Right forelimb (tissue), 1 donor: ENCODE results near the gene NHSL1.

Experiments used
- DNase-seq: peaks from one replicate; pipeline ENCODE4 v3.0.0-alpha.2; 2018

NHSL1 gene, protein sequence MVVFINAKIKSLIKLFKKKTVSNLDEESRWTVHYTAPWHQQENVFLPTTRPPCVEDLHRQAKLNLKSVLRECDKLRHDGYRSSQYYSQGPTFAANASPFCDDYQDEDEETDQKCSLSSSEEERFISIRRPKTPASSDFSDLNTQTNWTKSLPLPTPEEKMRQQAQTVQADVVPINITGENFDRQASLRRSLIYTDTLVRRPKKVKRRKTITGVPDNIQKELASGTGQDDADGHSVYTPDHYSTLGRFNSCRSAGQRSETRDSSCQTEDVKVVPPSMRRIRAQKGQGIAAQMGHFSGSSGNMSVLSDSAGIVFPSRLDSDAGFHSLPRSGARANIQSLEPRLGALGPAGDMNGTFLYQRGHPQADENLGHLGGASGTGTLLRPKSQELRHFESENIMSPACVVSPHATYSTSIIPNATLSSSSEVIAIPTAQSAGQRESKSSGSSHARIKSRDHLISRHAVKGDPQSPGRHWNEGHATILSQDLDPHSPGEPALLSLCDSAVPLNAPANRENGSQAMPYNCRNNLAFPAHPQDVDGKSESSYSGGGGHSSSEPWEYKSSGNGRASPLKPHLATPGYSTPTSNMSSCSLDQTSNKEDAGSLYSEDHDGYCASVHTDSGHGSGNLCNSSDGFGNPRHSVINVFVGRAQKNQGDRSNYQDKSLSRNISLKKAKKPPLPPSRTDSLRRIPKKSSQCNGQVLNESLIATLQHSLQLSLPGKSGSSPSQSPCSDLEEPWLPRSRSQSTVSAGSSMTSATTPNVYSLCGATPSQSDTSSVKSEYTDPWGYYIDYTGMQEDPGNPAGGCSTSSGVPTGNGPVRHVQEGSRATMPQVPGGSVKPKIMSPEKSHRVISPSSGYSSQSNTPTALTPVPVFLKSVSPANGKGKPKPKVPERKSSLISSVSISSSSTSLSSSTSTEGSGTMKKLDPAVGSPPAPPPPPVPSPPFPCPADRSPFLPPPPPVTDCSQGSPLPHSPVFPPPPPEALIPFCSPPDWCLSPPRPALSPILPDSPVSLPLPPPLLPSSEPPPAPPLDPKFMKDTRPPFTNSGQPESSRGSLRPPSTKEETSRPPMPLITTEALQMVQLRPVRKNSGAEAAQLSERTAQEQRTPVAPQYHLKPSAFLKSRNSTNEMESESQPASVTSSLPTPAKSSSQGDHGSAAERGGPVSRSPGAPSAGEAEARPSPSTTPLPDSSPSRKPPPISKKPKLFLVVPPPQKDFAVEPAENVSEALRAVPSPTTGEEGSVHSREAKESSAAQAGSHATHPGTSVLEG (N-terminal part only)

GRCh38 chr6:138499303-138500018 lies at the start of gene NHSL1:
NHSL1 (minus strand) TSS chr6:138499494; CDS start chr6:138499290, 204 bp downstream.
- no peak for DNase-seq

GRCh38 chr6:138546733-138547185 lies 47.5 kb upstream of the NHSL1 start:
- DNase-seq: no peak

DNA sequence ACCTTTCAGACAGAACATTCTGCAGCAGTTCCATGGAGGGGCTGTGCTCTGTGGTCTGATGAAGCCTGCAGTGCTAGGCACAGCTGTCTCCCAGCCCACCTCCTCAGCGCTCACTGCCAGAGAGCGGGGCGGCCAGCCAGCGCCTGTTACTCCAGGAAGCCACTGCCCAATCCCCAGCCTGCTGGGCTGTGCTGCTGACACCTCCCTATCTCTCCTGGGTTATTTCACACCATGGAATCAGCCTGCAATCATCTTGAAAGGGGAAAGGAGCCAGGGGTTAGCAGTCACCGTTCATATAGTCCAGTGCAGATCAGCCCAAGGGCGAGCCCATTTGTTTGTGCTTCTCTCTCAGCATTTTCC lies 46.3 kb upstream of the NHSL1 start:
- peak; percentile 90 for DNase-seq

GRCh38 chr6:138544501-138544900 lies 45.2 kb upstream of the NHSL1 start:
- DNase-seq: no peak

DNA sequence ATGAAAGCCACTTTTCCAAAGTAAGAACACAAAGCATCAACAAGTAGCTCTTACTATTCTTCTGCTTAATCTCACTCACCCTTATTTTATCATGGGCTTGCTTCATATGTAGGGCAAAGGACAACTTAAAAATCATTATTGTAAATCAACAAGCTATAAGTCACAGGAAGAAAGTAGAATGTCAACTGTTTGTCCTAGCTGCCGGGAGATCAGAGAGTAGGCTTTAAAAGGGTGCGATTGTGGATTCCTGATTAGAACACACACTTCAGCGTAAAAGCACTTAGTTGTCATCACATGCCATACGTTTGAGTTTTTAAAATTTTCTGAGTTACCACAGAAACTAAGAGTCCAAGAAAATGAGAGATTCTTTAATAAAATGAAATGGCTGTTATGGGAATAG lies 44.4 kb upstream of the NHSL1 start:
- DNase-seq: no peak

- DNase-seq: no peak
These were observed 42.7 kb upstream of the NHSL1 start for GRCh38 chr6:138541823-138542481.

DNA sequence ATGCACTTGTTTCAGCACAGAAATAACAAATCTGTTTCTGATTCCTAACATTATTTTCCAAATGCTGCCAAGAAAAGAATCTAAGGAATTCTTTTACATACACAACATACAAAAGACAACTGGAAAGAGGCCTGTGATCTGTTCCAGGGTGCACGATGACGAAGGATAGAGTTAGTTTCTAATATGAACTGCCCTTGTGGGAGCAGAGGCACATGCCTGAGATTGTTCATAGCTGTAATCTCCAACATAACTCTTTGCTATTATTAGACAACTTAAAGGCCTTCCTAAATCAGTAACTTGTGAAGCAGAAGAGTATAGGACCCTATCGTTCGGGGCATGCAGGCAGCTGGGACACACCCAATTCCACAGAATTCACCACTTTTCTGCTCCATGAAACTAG lies 41.2 kb upstream of the NHSL1 start:
- DNase-seq: no peak

GRCh38 chr6:138539876-138540275 lies 40.6 kb upstream of the NHSL1 start:
- no peak for DNase-seq

GRCh38 chr6:138538390-138539031 lies 39.2 kb upstream of the NHSL1 start:
- peak; percentile 52 for DNase-seq

GRCh38 chr6:138537106-138537505 lies 37.8 kb upstream of the NHSL1 start:
- no peak for DNase-seq

GRCh38 chr6:138535728-138536455 lies 36.6 kb upstream of the NHSL1 start:
- no peak for DNase-seq

DNA sequence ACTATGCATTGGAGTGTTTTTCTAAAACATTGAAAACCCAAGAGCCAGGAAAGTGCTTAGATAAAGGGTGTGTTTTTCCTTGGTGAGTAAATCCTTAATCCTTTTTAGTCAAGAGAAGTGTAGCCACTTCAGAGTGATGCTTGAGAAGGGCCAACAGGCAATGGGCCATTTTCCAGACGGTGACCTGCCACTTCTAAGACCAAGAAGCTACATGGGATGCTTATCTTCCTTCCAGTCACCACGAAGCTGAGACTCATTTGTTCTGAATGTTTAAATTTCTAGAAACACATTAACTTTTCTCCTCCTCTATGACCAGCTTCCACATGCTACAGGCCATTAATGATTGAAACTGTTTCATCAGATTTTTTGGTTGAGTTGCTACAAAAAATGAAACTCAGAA lies 34.4 kb upstream of the NHSL1 start:
- DNase-seq: no peak

- DNase-seq: no peak
These were observed 32.1 kb upstream of the NHSL1 start for GRCh38 chr6:138531387-138531786.

GRCh38 chr6:138529478-138529877 lies 30.2 kb upstream of the NHSL1 start:
- no peak for DNase-seq

- DNase-seq: no peak
These were observed 29.7 kb upstream of the NHSL1 start for GRCh38 chr6:138528956-138529355.

- no peak for DNase-seq
These were observed 28.8 kb upstream of the NHSL1 start for GRCh38 chr6:138528137-138528536.

DNA sequence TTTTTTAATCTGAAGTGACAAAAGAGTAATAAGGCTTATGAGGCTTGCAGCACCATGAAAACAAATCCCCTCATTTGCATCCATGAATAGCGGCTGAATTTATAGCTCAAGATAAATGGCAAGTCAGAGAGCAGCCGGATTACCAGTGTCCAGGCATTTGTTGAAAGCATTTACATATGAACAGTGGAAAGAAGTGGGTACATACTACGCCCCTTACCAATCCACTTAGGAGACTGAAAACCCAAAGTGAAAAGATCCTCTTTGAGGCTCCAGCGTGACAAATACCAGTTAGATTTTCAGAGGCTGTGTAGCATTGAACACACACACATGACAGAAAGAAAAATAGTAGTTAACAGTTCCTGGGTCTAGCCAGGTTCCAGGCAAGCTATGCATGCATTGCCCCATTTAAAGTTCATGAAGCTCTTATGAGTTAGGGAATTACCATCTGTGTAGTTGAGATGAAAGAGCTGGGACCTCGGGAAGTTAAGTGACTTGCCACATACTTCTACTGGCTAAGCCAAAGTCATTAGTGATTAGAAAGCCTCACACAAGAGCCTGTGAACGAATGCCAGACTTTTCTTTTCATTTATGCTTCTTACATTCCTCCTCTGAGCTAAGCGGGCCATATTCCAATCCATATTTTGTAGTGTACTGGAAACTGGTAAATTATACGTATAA lies 28.3 kb upstream of the NHSL1 start:
- DNase-seq: no peak

DNA sequence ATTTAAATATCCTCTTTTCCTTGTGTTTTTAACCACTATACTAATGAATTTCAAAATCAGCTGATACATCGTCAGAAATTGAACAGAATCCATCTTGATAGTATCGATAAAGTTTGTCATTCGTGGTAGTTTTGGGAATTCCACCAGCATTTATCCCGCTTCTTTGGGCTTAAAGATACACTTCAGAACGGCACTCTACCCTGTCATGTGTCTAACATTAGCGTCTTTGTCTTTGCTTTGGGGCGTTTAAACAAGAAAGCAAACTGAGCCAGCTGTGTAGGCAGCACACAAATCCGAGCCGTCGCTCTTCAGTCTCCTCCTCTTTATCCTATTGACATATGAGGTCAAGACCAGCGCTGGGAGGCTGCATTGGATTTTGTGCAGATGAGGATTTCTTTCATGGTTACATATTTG lies 27.5 kb upstream of the NHSL1 start:
- DNase-seq: no peak

DNA sequence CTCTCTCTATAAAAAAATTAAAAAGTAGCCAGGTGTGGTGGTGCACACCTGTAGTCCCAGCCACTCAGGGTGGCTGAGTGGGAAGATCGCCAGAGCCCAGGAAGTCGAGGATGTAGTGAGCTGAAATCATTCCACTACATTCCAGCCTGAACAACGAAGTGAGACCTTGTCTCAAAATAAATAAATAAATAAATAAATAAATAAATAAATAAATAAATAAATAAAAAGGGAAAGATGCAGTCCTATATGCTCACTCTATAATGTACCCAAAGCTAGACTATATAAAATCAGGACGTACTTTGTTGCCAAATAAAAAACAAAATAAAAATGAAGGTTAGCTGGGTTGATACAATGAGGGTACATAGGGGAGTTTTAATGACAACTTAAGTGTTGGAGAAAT lies 26.1 kb upstream of the NHSL1 start:
- DNase-seq: no peak

DNA sequence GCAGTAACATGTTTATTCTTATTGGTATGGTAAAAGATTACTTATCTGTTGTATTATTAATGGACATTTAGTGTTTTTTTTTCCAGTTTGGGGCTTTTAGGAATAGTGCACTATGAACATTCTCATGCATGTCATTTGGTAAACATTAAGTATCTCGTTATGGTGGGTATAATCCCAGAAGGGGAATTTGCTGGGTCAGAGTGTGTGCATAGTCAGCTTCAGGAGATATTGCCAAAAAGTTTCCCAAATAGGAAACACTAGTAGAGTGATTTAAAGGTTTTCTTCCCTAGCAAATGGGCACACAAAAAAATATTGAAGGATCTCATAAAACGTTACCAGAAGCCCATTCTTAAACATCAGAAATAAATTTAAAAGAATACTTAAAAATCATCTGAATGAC lies 25.2 kb upstream of the NHSL1 start:
- DNase-seq: no peak
